H9 (cell line): ENCODE measurements around the gene TSPAN5. TPM values are rescaled to one million over a fixed set of nuclear protein-coding genes. Genes with fewer than 3 reads are reported as not detected.

Experiments used
- DNase-seq: peaks from one replicate; pipeline ENCODE4 v3.0.0-alpha.2; 2017
- H2AFZ ChIP-seq: one replicate; pipeline ENCODE4 v1.6.1; 2013; ENCODE audit warnings: mild to moderate bottlenecking, low read length, control low read depth, moderate library complexity
- H2AK5ac ChIP-seq: 2 replicates; pipeline ENCODE4 v1.6.1; 2013; ENCODE audit warnings: low read length, control low read depth, mixed read lengths; ENCODE audit not compliant: insufficient read length
- H2BK120ac ChIP-seq: one replicate; pipeline ENCODE4 v1.6.1; 2013; ENCODE audit warnings: low read depth, mild to moderate bottlenecking, low read length, control low read depth, inconsistent platforms; ENCODE audit not compliant: poor library complexity, severe bottlenecking
- H2BK12ac ChIP-seq: 2 replicates; pipeline ENCODE4 v1.6.1; 2013; ENCODE audit warnings: low read length, control low read depth, mixed read lengths, low read depth; ENCODE audit not compliant: insufficient read length
- H2BK15ac ChIP-seq: 2 replicates; pipeline ENCODE4 v1.6.1; 2013; ENCODE audit warnings: low read depth, low read length, control low read depth
- H2BK20ac ChIP-seq: one replicate; pipeline ENCODE4 v1.6.1; 2013; ENCODE audit warnings: low read depth, mild to moderate bottlenecking, low read length, control low read depth, inconsistent platforms; ENCODE audit not compliant: poor library complexity, severe bottlenecking
- H2BK5ac ChIP-seq: 2 replicates; pipeline ENCODE4 v1.6.1; 2013; ENCODE audit warnings: low read length, control low read depth, mixed read lengths; ENCODE audit not compliant: insufficient read length
- H3K14ac ChIP-seq: 2 replicates; pipeline ENCODE4 v1.6.1; 2013; ENCODE audit warnings: low read length, control low read depth; ENCODE audit not compliant: insufficient read depth
- H3K18ac ChIP-seq: 2 replicates; pipeline ENCODE4 v1.6.1; 2013; ENCODE audit warnings: low read depth, mild to moderate bottlenecking, mixed read lengths, low read length, control low read depth; ENCODE audit not compliant: insufficient read length
- H3K23ac ChIP-seq: 2 replicates; pipeline ENCODE4 v1.6.1; 2013; ENCODE audit warnings: low read length, control low read depth, mixed read lengths, low read depth; ENCODE audit not compliant: insufficient read length
- H3K23me2 ChIP-seq: 2 replicates; pipeline ENCODE4 v1.6.1; 2013; ENCODE audit warnings: low read depth, mild to moderate bottlenecking, mixed read lengths, low read length, control low read depth; ENCODE audit not compliant: insufficient read length, poor library complexity, severe bottlenecking
- H3K27ac ChIP-seq: 2 replicates; pipeline ENCODE4 v1.5.1; 2013; ENCODE audit warnings: low read length, control low read depth, mixed read lengths, low read depth; ENCODE audit not compliant: insufficient read length
- H3K27me3 ChIP-seq: 2 replicates; pipeline ENCODE4 v1.6.1; 2013; ENCODE audit warnings: low read length, control low read depth, inconsistent platforms; ENCODE audit not compliant: insufficient read depth
- H3K4ac ChIP-seq: 2 replicates; pipeline ENCODE4 v1.6.1; 2013; ENCODE audit warnings: low read depth, mild to moderate bottlenecking, control low read depth, inconsistent platforms, low read length, moderate library complexity
- H3K4me1 ChIP-seq: 2 replicates; pipeline ENCODE4 v1.6.1; 2013; ENCODE audit warnings: low read length, control low read depth, inconsistent platforms; ENCODE audit not compliant: insufficient read depth
- H3K4me2 ChIP-seq: 2 replicates; pipeline ENCODE4 v1.6.1; 2013; ENCODE audit warnings: low read length, control low read depth, mixed read lengths; ENCODE audit not compliant: insufficient read length, insufficient read depth
- H3K56ac ChIP-seq: 2 replicates; pipeline ENCODE4 v1.6.1; 2013; ENCODE audit warnings: low read depth, mild to moderate bottlenecking, mixed read lengths, low read length, control low read depth; ENCODE audit not compliant: insufficient read length
- H3K79me1 ChIP-seq: 2 replicates; pipeline ENCODE4 v1.6.1; 2013; ENCODE audit warnings: low read depth, mild to moderate bottlenecking, moderate library complexity, low read length, control low read depth, inconsistent platforms; ENCODE audit not compliant: insufficient read depth, poor library complexity, severe bottlenecking
- H3K79me2 ChIP-seq: 2 replicates; pipeline ENCODE4 v1.6.1; 2013; ENCODE audit warnings: low read length, control low read depth, inconsistent platforms; ENCODE audit not compliant: insufficient read depth
- H3K9ac ChIP-seq: 2 replicates; pipeline ENCODE4 v1.6.1; 2013; ENCODE audit warnings: low read length, control low read depth, mixed read lengths; ENCODE audit not compliant: insufficient read length; ENCODE audit errors: extremely low read depth
- H3K9me3 ChIP-seq: one replicate; pipeline ENCODE4 v1.6.1; 2013; ENCODE audit warnings: low read depth, low read length, inconsistent platforms; ENCODE audit not compliant: control insufficient read depth
- H3T11ph ChIP-seq: one replicate; pipeline ENCODE4 v1.6.1; 2013; ENCODE audit warnings: mild to moderate bottlenecking, low read length, control low read depth, inconsistent platforms
- H4K20me1 ChIP-seq: one replicate; pipeline ENCODE4 v1.6.1; 2013; ENCODE audit not compliant: control insufficient read depth, insufficient read length, insufficient read depth
- H4K5ac ChIP-seq: 2 replicates; pipeline ENCODE4 v1.6.1; 2013; ENCODE audit warnings: low read depth, mild to moderate bottlenecking, mixed read lengths, low read length, control low read depth; ENCODE audit not compliant: insufficient read length
- H4K8ac ChIP-seq: replicated peaks from 2 replicates; pipeline ENCODE4 v1.6.1; 2013; ENCODE audit warnings: low read length, control low read depth, mixed read lengths, low read depth; ENCODE audit not compliant: insufficient read length
- H4K91ac ChIP-seq: 2 replicates; pipeline ENCODE4 v1.6.1; 2013; ENCODE audit warnings: low read depth, mild to moderate bottlenecking, moderate library complexity, mixed read lengths, low read length, control low read depth; ENCODE audit not compliant: insufficient read length
- H3K27ac Mint-ChIP-seq, 3 experiments: 2 replicates in 2 of 3; 3 replicates in 1 of 3; pipeline ENCODE4 v1.8.0; 2020 to 2021; ENCODE audit warnings: mixed read lengths in 3 of 3, mild to moderate bottlenecking in 1 of 3, moderate library complexity in 1 of 3
- H3K27me3 Mint-ChIP-seq: 2 replicates; pipeline ENCODE4 v1.8.0; 2021; ENCODE audit warnings: low read depth, mild to moderate bottlenecking, moderate library complexity, mixed read lengths
- H3K36me3 Mint-ChIP-seq, 3 experiments: 2 replicates in 2 of 3; 3 replicates in 1 of 3; pipeline ENCODE4 v1.8.0; 2020 to 2021; ENCODE audit warnings: low read depth in 3 of 3, mixed read lengths in 3 of 3; ENCODE audit not compliant: insufficient read depth in 1 of 3
- H3K4me1 Mint-ChIP-seq, 2 experiments: 2 replicates each; pipeline ENCODE4 v1.8.0; 2020; ENCODE audit warnings: mixed read lengths in 2 of 2
- H3K4me3 Mint-ChIP-seq, 2 experiments: 2 replicates in 1 of 2; 3 replicates in 1 of 2; pipeline ENCODE4 v1.8.0; 2020 to 2021; ENCODE audit warnings: mild to moderate bottlenecking in 2 of 2, mixed read lengths in 2 of 2, moderate library complexity in 1 of 2
- H3K9me3 Mint-ChIP-seq, 2 experiments: 2 replicates in 1 of 2; 3 replicates in 1 of 2; pipeline ENCODE4 v1.8.0; 2020; ENCODE audit warnings: mild to moderate bottlenecking in 2 of 2, mixed read lengths in 2 of 2, moderate library complexity in 1 of 2
- CTCF ChIP-seq: fragments of 200-600 bp; sonication (generic); conservative IDR thresholded peaks from 3 replicates; pipeline ENCODE4 v1.8.0; 2021; ENCODE audit warnings: antibody characterized with exemption, mild to moderate bottlenecking
- WGBS: extraction: QIAGEN DNeasy Blood & Tissue Kit; methylation state at CpG from one replicate; pipeline ENCODE4 v1.1.7; 2013; ENCODE audit warnings: missing lambda C conversion rate, low lambda C conversion rate, mixed read lengths; ENCODE audit not compliant: insufficient read length; ENCODE audit errors: extremely low coverage; 5-methylcytosine and 5-hydroxymethylcytosine counted together
- total RNA-seq: library from RNA; stranded (reverse); gene quantifications from 2 replicates; pipeline ENCODE4 v1.2.1, GENCODE V29; 2021

Gene TSPAN5
- total RNA-seq, 1 experiment from 2014 or later, result 7.0 TPM

- Histone ChIP-seq H3T11ph (no peak overlapping the region), H3K79me1 (no peaks in the 10 kb centered on the region), H2BK5ac (no peak overlapping the region), H3K23ac (no peak overlapping the region), H2BK12ac (no peak overlapping the region), H3K23me2 (no peaks in the 10 kb centered on the region), H3K9me3 (no peaks in the 10 kb centered on the region), H3K18ac (no peak overlapping the region), H4K91ac (no peak overlapping the region), H2AFZ (no peak overlapping the region), H3K27ac (no peak overlapping the region), H2BK15ac (no peak overlapping the region), H2AK5ac (no peak overlapping the region), H2BK20ac (no peak overlapping the region), H3K9ac (no peak overlapping the region), H4K8ac (no peak overlapping the region), H3K4me2 (no peak overlapping the region), H2BK120ac (no peak overlapping the region), H3K79me2 (no peaks in the 10 kb centered on the region), H3K4me1 (no peaks in the 10 kb centered on the region; the same call in 1 of the 2 replicates), H3K4ac (no peak overlapping the region), H4K20me1 (no peaks in the 10 kb centered on the region), H4K5ac (no peak overlapping the region), H3K14ac (no peak overlapping the region), H3K27me3 (no peaks in the 10 kb centered on the region), H3K56ac (no peak overlapping the region)
- Mint-ChIP-seq H3K36me3 (peaks cover 4 to 13% (median 6%) of the 10 kb centered on the region in 3 experiments; a peak in 5 of 7 replicates), H3K4me1 (peaks cover 4 to 9% of the 10 kb centered on the region in 2 experiments; a peak in 3 of 4 replicates), H3K4me3 (no peak overlapping the region), H3K27me3 (no peaks in the 10 kb centered on the region; the same call in none of the 2 replicates), H3K9me3 (no peaks in the 10 kb centered on the region), H3K27ac (no peak overlapping the region)
- TF ChIP-seq CTCF, result no peak
- DNase-seq, result no peak
- no CpG with 5 or more reads among the region's 2 CpGs for WGBS
These were observed 188.6 kb downstream of the TSPAN5 start for GRCh38 chr4:98469771-98470170.
